SK-N-MC (cell line): Measurements from ENCODE around the gene OOSP3.

ENCODE experiments used
- EZH2 ChIP-seq: fragments of 200-600 bp; sonication (generic); IDR thresholded peaks from one replicate; pipeline ENCODE4 v1.6.1; 2017; ENCODE audit warnings: antibody characterized with exemption
- FOXP2 ChIP-seq: optimal IDR thresholded peaks from 2 replicates; pipeline ENCODE3; 2011; ENCODE audit warnings: mild to moderate bottlenecking, moderate library complexity; ENCODE audit not compliant: insufficient read depth; ENCODE audit errors: extremely low read length, control extremely low read depth

GRCh38 chr11:59872076-59872475 is 6.5 kb upstream of the OOSP3 start:
- TF ChIP-seq EZH2 (no peak), FOXP2 (no peak)
